Liver (tissue), 9 donors: ENCODE results near the gene DOK3. TPM values are rescaled to one million over a fixed set of nuclear protein-coding genes. Genes with fewer than 3 reads are reported as not detected.

Experiments
- DNase-seq: peaks from one replicate; pipeline ENCODE4 v3.0.0-alpha.2; 2017; ENCODE audit warnings: low spot score
- H3K27ac ChIP-seq, 2 donors: one replicate each; pipeline ENCODE4 v1.7.0; 2013; ENCODE audit warnings: inconsistent platforms in 2 of 2, low read length in 2 of 2, control low read depth in 1 of 2, low read depth in 1 of 2, mild to moderate bottlenecking in 1 of 2
- H3K27me3 ChIP-seq, 4 donors: one replicate each; pipeline versions ENCODE4 v1.6.1 to v1.7.0; 2013; ENCODE audit warnings: low read length in 3 of 4, inconsistent platforms in 1 of 4, mild to moderate bottlenecking in 1 of 4, moderate library complexity in 1 of 4; ENCODE audit not compliant: control insufficient read depth in 4 of 4, insufficient read depth in 4 of 4
- H3K36me3 ChIP-seq, 4 donors: one replicate each; pipeline versions ENCODE4 v1.6.1 to v1.7.0; 2013; ENCODE audit warnings: low read length in 3 of 4, mild to moderate bottlenecking in 3 of 4, low read depth in 1 of 4, moderate library complexity in 1 of 4; ENCODE audit not compliant: control insufficient read depth in 4 of 4, insufficient read depth in 3 of 4
- H3K4me1 ChIP-seq, 4 donors: one replicate each; pipeline versions ENCODE4 v1.6.1 to v1.7.0; 2013; ENCODE audit warnings: low read length in 3 of 4, mild to moderate bottlenecking in 3 of 4, moderate library complexity in 1 of 4; ENCODE audit not compliant: control insufficient read depth in 4 of 4, insufficient read depth in 4 of 4
- H3K4me3 ChIP-seq, 3 donors: one replicate each; pipeline versions ENCODE4 v1.6.1 to v1.7.0; 2013; ENCODE audit warnings: low read length in 3 of 3, control low read depth in 1 of 3, low read depth in 1 of 3, mild to moderate bottlenecking in 1 of 3
- H3K9ac ChIP-seq, 2 donors: one replicate each; pipeline ENCODE4 v1.7.0; 2013; ENCODE audit warnings: low read length in 2 of 2, mild to moderate bottlenecking in 2 of 2, moderate library complexity in 2 of 2, control low read depth in 1 of 2, low read depth in 1 of 2
- H3K9me3 ChIP-seq, 4 donors: one replicate each; pipeline versions ENCODE4 v1.6.1 to v1.7.0; 2013; ENCODE audit warnings: low read length in 3 of 4; ENCODE audit not compliant: control insufficient read depth in 4 of 4
- FOXA1 ChIP-seq: IDR thresholded peaks from 2 replicates; pipeline ENCODE4 v1.6.1; 2016; ENCODE audit warnings: antibody characterized with exemption
- FOXA2 ChIP-seq: IDR thresholded peaks from 2 replicates; pipeline ENCODE4 v1.6.1; 2016; ENCODE audit warnings: antibody characterized with exemption
- GABPA ChIP-seq, 2 donors: IDR thresholded peaks in 1 of 2; conservative IDR thresholded peaks in 1 of 2; 2 replicates each; pipeline ENCODE4 v1.6.1; 2016; ENCODE audit warnings: antibody characterized with exemption in 2 of 2, mild to moderate bottlenecking in 1 of 2, moderate library complexity in 1 of 2
- HNF4A ChIP-seq, 2 donors: conservative IDR thresholded peaks; 2 replicates each; pipeline ENCODE4 v1.6.1; 2016; ENCODE audit warnings: antibody characterized with exemption in 2 of 2, mild to moderate bottlenecking in 2 of 2
- HNF4G ChIP-seq: IDR thresholded peaks from 2 replicates; pipeline ENCODE4 v1.6.1; 2016; ENCODE audit warnings: antibody characterized with exemption
- JUND ChIP-seq, 2 donors: IDR thresholded peaks; 2 replicates each; pipeline ENCODE4 v1.6.1; 2016; ENCODE audit warnings: antibody characterized with exemption in 2 of 2
- NR2F2 ChIP-seq: IDR thresholded peaks from 2 replicates; pipeline ENCODE4 v1.6.1; 2016; ENCODE audit warnings: antibody characterized with exemption
- RAD21 ChIP-seq, 2 donors: IDR thresholded peaks; 2 replicates each; pipeline ENCODE4 v1.6.1; 2016; ENCODE audit warnings: antibody characterized with exemption in 2 of 2, mild to moderate bottlenecking in 2 of 2
- SP1 ChIP-seq: IDR thresholded peaks from 2 replicates; pipeline ENCODE4 v1.6.1; 2018; ENCODE audit warnings: antibody characterized with exemption, mild to moderate bottlenecking
- TAF1 ChIP-seq: conservative IDR thresholded peaks from 2 replicates; pipeline ENCODE4 v1.6.1; 2016; ENCODE audit warnings: antibody characterized with exemption, mild to moderate bottlenecking
- WGBS: extraction: QIAGEN DNeasy Blood & Tissue Kit; methylation state at CpG from one replicate; pipeline ENCODE4 v1.1.7; 2013; 5-methylcytosine and 5-hydroxymethylcytosine counted together
- polyA plus RNA-seq, 2 donors: library from polyadenylated mRNA; stranded (reverse) in 1 of 2; unstranded in 1 of 2; fragments of 200-250 nt in 1 of 2; fragments of >200 nt in 1 of 2; fragmentation: Nextera tagmentation in 1 of 2; extraction: Ambion mirVana in 1 of 2; gene quantifications; one replicate each; pipeline versions ENCODE4 v1.2.1 to v1.2.3, GENCODE V29; 2013 to 2015
- total RNA-seq, 2 donors: library from RNA; depleted of rRNA; stranded (reverse); fragments of >200 nt; gene quantifications; one replicate each; pipeline ENCODE4 v1.2.3, GENCODE V29; 2014
- TF ChIP-seq, protein P1 (sequence below): IDR thresholded peaks from 2 replicates; pipeline ENCODE4 v1.6.1; 2016; ENCODE audit warnings: antibody characterized with exemption
- TF ChIP-seq, protein P2 (sequence below): IDR thresholded peaks from 2 replicates; pipeline ENCODE4 v1.6.1; 2016; ENCODE audit warnings: antibody characterized with exemption
- TF ChIP-seq, protein P3 (sequence below): IDR thresholded peaks from 2 replicates; pipeline ENCODE4 v1.6.1; 2016; ENCODE audit warnings: antibody characterized with exemption, mild to moderate bottlenecking
- TF ChIP-seq, protein P4 (sequence below): IDR thresholded peaks from 2 replicates; pipeline ENCODE4 v1.6.1; 2016; ENCODE audit warnings: antibody characterized with exemption
- donor health status: healthy.
- donor health status: healthy.
- donor health status: healthy.
- donor health status: healthy.
- donor health status: healthy.

DOK3 gene
- total and polyA plus RNA-seq, 4 donors = 1.7 to 19.2 (median 6.6) TPM

DNA sequence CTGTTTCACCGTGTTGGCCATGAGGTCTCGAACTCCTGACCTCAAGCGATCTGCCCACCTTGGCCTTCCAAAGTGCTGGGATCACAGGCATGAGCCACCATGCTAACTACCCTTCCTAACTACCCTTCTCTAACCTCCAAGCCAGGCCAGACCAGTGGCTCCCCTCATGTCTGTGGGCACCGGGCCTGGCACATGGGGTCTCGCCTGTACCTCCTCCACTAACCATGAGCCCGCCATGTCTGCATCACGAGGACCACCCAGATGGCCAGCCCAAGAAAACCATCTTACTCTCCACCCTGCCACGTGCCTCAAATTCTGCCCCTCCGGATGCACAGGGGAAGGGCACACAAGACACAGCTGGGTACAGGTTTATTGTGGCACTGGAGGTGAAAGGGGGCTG is 26.6 kb downstream of the DOK3 start:
- no peak overlapping the region for H3K9ac ChIP-seq
- no peak overlapping the region for H3K27ac ChIP-seq
- DNase-seq = no peak
- TF ChIP-seq SP1 (no peak), FOXA2 (no peak), JUND (IDR thresholded peaks at IDR 0.05) (no peak), NR2F2 (no peak)
- TF ChIP-seq, protein P1, sequence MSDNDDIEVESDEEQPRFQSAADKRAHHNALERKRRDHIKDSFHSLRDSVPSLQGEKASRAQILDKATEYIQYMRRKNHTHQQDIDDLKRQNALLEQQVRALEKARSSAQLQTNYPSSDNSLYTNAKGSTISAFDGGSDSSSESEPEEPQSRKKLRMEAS = no peak
- 97% methylated on average over 9 of the region's 9 CpGs for WGBS
- no peak overlapping the region for H3K4me3 ChIP-seq
- H3K4me1 ChIP-seq = peaks cover 5 to 19% (median 15%) of the 10 kb centered on the region in 4 donors
- H3K36me3 ChIP-seq = peaks cover 0 to 4% (median under 1%) of the 10 kb centered on the region in 4 donors
- H3K9me3 ChIP-seq = no peaks in the 10 kb centered on the region
- H3K27me3 ChIP-seq = no peaks in the 10 kb centered on the region

DNA sequence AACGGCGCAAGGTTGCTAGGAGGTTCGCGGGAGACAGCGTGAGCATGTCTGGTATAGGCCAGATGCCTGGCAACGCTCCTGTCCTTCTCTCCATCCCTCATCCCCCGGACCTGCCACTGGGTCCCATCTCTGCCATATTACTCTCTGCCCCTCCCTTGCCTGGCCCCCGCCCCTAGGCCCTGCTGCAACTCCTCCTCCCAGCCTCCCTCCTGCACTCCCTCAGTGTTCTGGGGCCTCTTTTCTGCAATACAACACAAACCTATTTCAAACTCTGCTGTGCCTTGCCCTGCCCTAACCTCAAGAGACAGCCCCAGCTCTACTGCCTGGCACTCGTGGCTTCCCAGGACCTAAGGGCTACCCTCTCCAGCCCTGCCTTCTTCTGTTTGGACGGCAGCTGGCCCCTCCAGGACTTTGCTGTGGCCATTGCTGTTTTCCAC is 27.2 kb downstream of the DOK3 start:
- H3K4me3 ChIP-seq = no peak overlapping the region
- no peaks in the 10 kb centered on the region for H3K27me3 ChIP-seq
- H3K27ac ChIP-seq = no peak overlapping the region
- 96% methylated on average over 10 of the region's 10 CpGs for WGBS
- H3K9me3 ChIP-seq = no peaks in the 10 kb centered on the region
- no peak for DNase-seq
- peaks cover 0 to 2% (median 0%) of the 10 kb centered on the region in 4 donors for H3K36me3 ChIP-seq
- no peak overlapping the region for H3K9ac ChIP-seq
- TF ChIP-seq, protein P2, sequence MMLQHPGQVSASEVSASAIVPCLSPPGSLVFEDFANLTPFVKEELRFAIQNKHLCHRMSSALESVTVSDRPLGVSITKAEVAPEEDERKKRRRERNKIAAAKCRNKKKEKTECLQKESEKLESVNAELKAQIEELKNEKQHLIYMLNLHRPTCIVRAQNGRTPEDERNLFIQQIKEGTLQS = no peak
- TF ChIP-seq JUND (IDR thresholded peaks at IDR 0.05) (no peak), RAD21 (IDR thresholded peaks at IDR 0.05) (no peak), GABPA (IDR thresholded peaks at IDR 0.05 in 1 of 2, conservative IDR thresholded peaks at IDR 0.05 in 1 of 2) (no peak), TAF1 (no peak), FOXA1 (no peak), SP1 (no peak), HNF4A (conservative IDR thresholded peaks at IDR 0.05) (no peak), NR2F2 (no peak), FOXA2 (no peak), HNF4G (no peak)
- TF ChIP-seq, protein P3, sequence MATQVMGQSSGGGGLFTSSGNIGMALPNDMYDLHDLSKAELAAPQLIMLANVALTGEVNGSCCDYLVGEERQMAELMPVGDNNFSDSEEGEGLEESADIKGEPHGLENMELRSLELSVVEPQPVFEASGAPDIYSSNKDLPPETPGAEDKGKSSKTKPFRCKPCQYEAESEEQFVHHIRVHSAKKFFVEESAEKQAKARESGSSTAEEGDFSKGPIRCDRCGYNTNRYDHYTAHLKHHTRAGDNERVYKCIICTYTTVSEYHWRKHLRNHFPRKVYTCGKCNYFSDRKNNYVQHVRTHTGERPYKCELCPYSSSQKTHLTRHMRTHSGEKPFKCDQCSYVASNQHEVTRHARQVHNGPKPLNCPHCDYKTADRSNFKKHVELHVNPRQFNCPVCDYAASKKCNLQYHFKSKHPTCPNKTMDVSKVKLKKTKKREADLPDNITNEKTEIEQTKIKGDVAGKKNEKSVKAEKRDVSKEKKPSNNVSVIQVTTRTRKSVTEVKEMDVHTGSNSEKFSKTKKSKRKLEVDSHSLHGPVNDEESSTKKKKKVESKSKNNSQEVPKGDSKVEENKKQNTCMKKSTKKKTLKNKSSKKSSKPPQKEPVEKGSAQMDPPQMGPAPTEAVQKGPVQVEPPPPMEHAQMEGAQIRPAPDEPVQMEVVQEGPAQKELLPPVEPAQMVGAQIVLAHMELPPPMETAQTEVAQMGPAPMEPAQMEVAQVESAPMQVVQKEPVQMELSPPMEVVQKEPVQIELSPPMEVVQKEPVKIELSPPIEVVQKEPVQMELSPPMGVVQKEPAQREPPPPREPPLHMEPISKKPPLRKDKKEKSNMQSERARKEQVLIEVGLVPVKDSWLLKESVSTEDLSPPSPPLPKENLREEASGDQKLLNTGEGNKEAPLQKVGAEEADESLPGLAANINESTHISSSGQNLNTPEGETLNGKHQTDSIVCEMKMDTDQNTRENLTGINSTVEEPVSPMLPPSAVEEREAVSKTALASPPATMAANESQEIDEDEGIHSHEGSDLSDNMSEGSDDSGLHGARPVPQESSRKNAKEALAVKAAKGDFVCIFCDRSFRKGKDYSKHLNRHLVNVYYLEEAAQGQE = no peak
- TF ChIP-seq, protein P1 = no peak
- TF ChIP-seq, protein P4, sequence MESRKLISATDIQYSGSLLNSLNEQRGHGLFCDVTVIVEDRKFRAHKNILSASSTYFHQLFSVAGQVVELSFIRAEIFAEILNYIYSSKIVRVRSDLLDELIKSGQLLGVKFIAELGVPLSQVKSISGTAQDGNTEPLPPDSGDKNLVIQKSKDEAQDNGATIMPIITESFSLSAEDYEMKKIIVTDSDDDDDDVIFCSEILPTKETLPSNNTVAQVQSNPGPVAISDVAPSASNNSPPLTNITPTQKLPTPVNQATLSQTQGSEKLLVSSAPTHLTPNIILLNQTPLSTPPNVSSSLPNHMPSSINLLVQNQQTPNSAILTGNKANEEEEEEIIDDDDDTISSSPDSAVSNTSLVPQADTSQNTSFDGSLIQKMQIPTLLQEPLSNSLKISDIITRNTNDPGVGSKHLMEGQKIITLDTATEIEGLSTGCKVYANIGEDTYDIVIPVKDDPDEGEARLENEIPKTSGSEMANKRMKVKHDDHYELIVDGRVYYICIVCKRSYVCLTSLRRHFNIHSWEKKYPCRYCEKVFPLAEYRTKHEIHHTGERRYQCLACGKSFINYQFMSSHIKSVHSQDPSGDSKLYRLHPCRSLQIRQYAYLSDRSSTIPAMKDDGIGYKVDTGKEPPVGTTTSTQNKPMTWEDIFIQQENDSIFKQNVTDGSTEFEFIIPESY = no peak
- peaks cover 5 to 19% (median 15%) of the 10 kb centered on the region in 4 donors for H3K4me1 ChIP-seq
